SK-N-SH (cell line): ENCODE measurements around the gene MAP2K4. TPM values are rescaled to one million over a fixed set of nuclear protein-coding genes. Genes with fewer than 3 reads are reported as not detected.

Experiments used
- CTCF ChIA-PET: fragments of 300-600, 350-600 bp; formaldehyde crosslinking; extraction: SDS; loops from one replicate; lab custom pipeline; 2021; lab: Yijun Ruan, JAX
- POLR2A ChIA-PET: fragments of 350-600 bp; sonication (Branson Sonifier 250); formaldehyde crosslinking; extraction: SDS; loops from one replicate; lab custom pipeline; 2020; ENCODE audit warnings: antibody characterized with exemption, inconsistent platforms; lab: Yijun Ruan, JAX
- DNase-seq: peaks from one replicate; pipeline ENCODE4 v3.0.0; 2012
- H2AFZ ChIP-seq: fragments of 200-600 bp; sonication (generic); 2 replicates; pipeline ENCODE4 v1.8.1; 2016; ENCODE audit warnings: antibody characterized with exemption, mild to moderate bottlenecking, low read depth
- H3F3A ChIP-seq: fragments of 200-600 bp; sonication (generic); replicated peaks from 2 replicates; pipeline ENCODE3; 2016; ENCODE audit warnings: antibody characterized with exemption, mild to moderate bottlenecking; ENCODE audit not compliant: insufficient read depth
- H3K27ac ChIP-seq, 2 experiments: fragments of 200-500 bp in 1 of 2; fragments of 200-600 bp in 1 of 2; sonication (Bioruptor generic) in 1 of 2; sonication (generic), shearing (Covaris generic) in 1 of 2; 2 replicates each; pipeline versions ENCODE4 v1.5.1 to v1.6.1; 2014 to 2016; ENCODE audit warnings: low read depth in 2 of 2, inconsistent platforms in 1 of 2, low read length in 1 of 2, mild to moderate bottlenecking in 1 of 2, mixed read lengths in 1 of 2
- H3K27me3 ChIP-seq: fragments of 200-600 bp; sonication (generic), shearing (Covaris generic); 2 replicates; pipeline ENCODE4 v1.6.1; 2016; ENCODE audit warnings: mixed run types; ENCODE audit not compliant: insufficient read depth
- H3K36me3 ChIP-seq, 2 experiments: fragments of 200-500 bp in 1 of 2; fragments of 200-600 bp in 1 of 2; sonication (Bioruptor generic) in 1 of 2; sonication (generic) in 1 of 2; replicated peaks in 1 of 2; 2 replicates each; pipeline versions ENCODE3 to v1.5.1; 2014 to 2016; ENCODE audit warnings: low read length in 1 of 2, mild to moderate bottlenecking in 1 of 2; ENCODE audit not compliant: insufficient read depth in 2 of 2, control insufficient read depth in 1 of 2
- H3K4me1 ChIP-seq, 2 experiments: fragments of 200-500 bp in 1 of 2; fragments of 200-600 bp in 1 of 2; sonication (Bioruptor generic) in 1 of 2; sonication (generic), shearing (Covaris generic) in 1 of 2; 2 replicates each; pipeline versions ENCODE4 v1.5.1 to v1.6.1; 2014 to 2016; ENCODE audit warnings: low read depth in 1 of 2, low read length in 1 of 2, mixed run types in 1 of 2; ENCODE audit not compliant: insufficient read depth in 2 of 2, control insufficient read depth in 1 of 2
- H3K4me2 ChIP-seq: fragments of 200-600 bp; sonication (generic), shearing (Covaris generic); 2 replicates; pipeline ENCODE4 v1.6.1; 2017; ENCODE audit warnings: mixed run types
- H3K4me3 ChIP-seq, 2 experiments: fragments of 200-500 bp in 1 of 2; fragments of 200-600 bp in 1 of 2; sonication (Bioruptor generic) in 1 of 2; sonication (generic), shearing (Covaris generic) in 1 of 2; 2 replicates each; pipeline versions ENCODE4 v1.5.1 to v1.8.1; 2014 to 2016; ENCODE audit warnings: low read depth in 2 of 2, inconsistent platforms in 1 of 2, low read length in 1 of 2, mild to moderate bottlenecking in 1 of 2, mixed read lengths in 1 of 2, moderate library complexity in 1 of 2
- H3K79me2 ChIP-seq: fragments of 200-600 bp; sonication (generic); 2 replicates; pipeline ENCODE4 v1.8.1; 2017; ENCODE audit warnings: mild to moderate bottlenecking; ENCODE audit not compliant: insufficient read depth
- H3K9ac ChIP-seq: fragments of 200-600 bp; sonication (generic); 2 replicates; pipeline ENCODE4 v1.6.1; 2017; ENCODE audit warnings: mixed run types
- H3K9me2 ChIP-seq: fragments of 200-600 bp; sonication (generic); 2 replicates; pipeline ENCODE4 v1.6.1; 2017; ENCODE audit warnings: mixed run types
- H3K9me3 ChIP-seq: fragments of 200-600 bp; sonication (generic); 2 replicates; pipeline ENCODE4 v1.6.1; 2017; ENCODE audit warnings: mixed run types, mild to moderate bottlenecking, moderate library complexity
- H4K20me1 ChIP-seq: fragments of 200-600 bp; sonication (generic); 2 replicates; pipeline ENCODE4 v1.6.1; 2017; ENCODE audit warnings: mild to moderate bottlenecking, mixed run types; ENCODE audit not compliant: insufficient read depth
- CTCF ChIP-seq: fragments of 200-600 bp; sonication (generic); IDR thresholded peaks from 2 replicates; pipeline ENCODE4 v1.6.1; 2017; ENCODE audit warnings: antibody characterized with exemption, mild to moderate bottlenecking, moderate library complexity
- ELF1 ChIP-seq: IDR thresholded peaks from 2 replicates; pipeline ENCODE4 v1.4.0; 2012
- EP300 ChIP-seq, 2 experiments: IDR thresholded peaks; 2 replicates each; pipeline versions ENCODE4 v1.4.0 to v1.6.1; 2012; ENCODE audit warnings: borderline replicate concordance in 1 of 2, low read depth in 1 of 2, low read length in 1 of 2
- EZH2phosphoT487 ChIP-seq: fragments of 200-600 bp; sonication (generic); IDR thresholded peaks from 2 replicates; pipeline ENCODE4 v1.6.1; 2017; ENCODE audit warnings: low read depth, mixed run types, mild to moderate bottlenecking, antibody characterized with exemption, moderate library complexity, borderline replicate concordance
- FOXJ3 ChIP-seq: sonication (generic); formaldehyde crosslinking; IDR thresholded peaks from 2 replicates; pipeline ENCODE4 v1.5.1; 2020; ENCODE audit warnings: mild to moderate bottlenecking, missing genetic modification reagents
- GABPA ChIP-seq: IDR thresholded peaks from 2 replicates; pipeline ENCODE4 v1.4.0; 2012; ENCODE audit warnings: low read depth, mild to moderate bottlenecking
- GATA2 ChIP-seq: sonication (generic); formaldehyde crosslinking; IDR thresholded peaks from 2 replicates; pipeline ENCODE4 v1.5.0; 2020; ENCODE audit warnings: mild to moderate bottlenecking, missing genetic modification reagents
- IRF3 ChIP-seq: fragments of 150-350 bp; IDR thresholded peaks from 2 replicates; pipeline ENCODE4 v1.6.1; 2016; ENCODE audit warnings: mild to moderate bottlenecking, low read depth, low read length
- JUND ChIP-seq: IDR thresholded peaks from 2 replicates; pipeline ENCODE4 v1.4.0; 2012
- MEF2A ChIP-seq: IDR thresholded peaks from 2 replicates; pipeline ENCODE4 v1.4.0; 2012; ENCODE audit warnings: low read depth, borderline replicate concordance
- MXI1 ChIP-seq: IDR thresholded peaks from 2 replicates; pipeline ENCODE4 v1.6.1; 2012; ENCODE audit warnings: mild to moderate bottlenecking, low read depth, low read length, improper control_type of control experiment
- NFIC ChIP-seq: IDR thresholded peaks from 2 replicates; pipeline ENCODE4 v1.4.0; 2012; ENCODE audit warnings: borderline replicate concordance
- NRF1 ChIP-seq: IDR thresholded peaks from 2 replicates; pipeline ENCODE4 v1.6.1; 2012; ENCODE audit warnings: low read depth, mild to moderate bottlenecking, low read length
- POLR2AphosphoS5 ChIP-seq: IDR thresholded peaks from 2 replicates; pipeline ENCODE4 v1.6.1; 2012; ENCODE audit warnings: low read depth, low read length
- RAD21 ChIP-seq: IDR thresholded peaks from 2 replicates; pipeline ENCODE4 v1.6.1; 2012; ENCODE audit warnings: mild to moderate bottlenecking, low read length
- RCOR1 ChIP-seq: fragments of 150-350 bp; IDR thresholded peaks from 2 replicates; pipeline ENCODE4 v1.6.1; 2017; ENCODE audit warnings: antibody characterized with exemption, low read length
- REST ChIP-seq: IDR thresholded peaks from 2 replicates; pipeline ENCODE4 v1.6.1; 2012; ENCODE audit warnings: mild to moderate bottlenecking, low read depth, low read length, moderate library complexity
- RFX5 ChIP-seq: IDR thresholded peaks from 2 replicates; pipeline ENCODE4 v1.6.1; 2012; ENCODE audit warnings: mild to moderate bottlenecking, improper control_type of control experiment, low read length
- RXRA ChIP-seq: IDR thresholded peaks from 2 replicates; pipeline ENCODE4 v1.4.0; 2012; ENCODE audit warnings: low read depth, mild to moderate bottlenecking, borderline replicate concordance
- SIN3A ChIP-seq: IDR thresholded peaks from 2 replicates; pipeline ENCODE4 v1.6.1; 2012; ENCODE audit warnings: low read depth, mild to moderate bottlenecking, low read length, moderate library complexity, borderline replicate concordance
- SMC3 ChIP-seq: IDR thresholded peaks from 2 replicates; pipeline ENCODE4 v1.6.1; 2012; ENCODE audit warnings: low read depth, low read length, improper control_type of control experiment
- TAF1 ChIP-seq: IDR thresholded peaks from 2 replicates; pipeline ENCODE4 v1.6.1; 2012; ENCODE audit warnings: low read depth, mild to moderate bottlenecking, low read length, moderate library complexity, borderline replicate concordance
- TCF12 ChIP-seq: IDR thresholded peaks from 2 replicates; pipeline ENCODE4 v1.4.0; 2012
- TEAD4 ChIP-seq: IDR thresholded peaks from 2 replicates; pipeline ENCODE4 v1.4.0; 2012; ENCODE audit warnings: mild to moderate bottlenecking, borderline replicate concordance; ENCODE audit not compliant: insufficient read depth
- YY1 ChIP-seq: IDR thresholded peaks from 2 replicates; pipeline ENCODE4 v1.4.0; 2012; ENCODE audit warnings: low read depth, mild to moderate bottlenecking
- WGBS: methylation state at CpG from one replicate; pipeline ENCODE4 v1.1.6; 2017; ENCODE audit warnings: low lambda C conversion rate; 5-methylcytosine and 5-hydroxymethylcytosine counted together
- polyA plus RNA-seq, 3 experiments: library from polyadenylated mRNA; depleted of rRNA; stranded (reverse); fragments of >200 nt; gene quantifications; 2 replicates each; pipeline ENCODE4 v1.2.3, GENCODE V29; 2012

Gene MAP2K4
- polyA plus RNA-seq (2012; rRNA removed): 10.6 and 14.0 TPM in 2 replicates
- 15.9 and 17.4 TPM in 2 replicates for polyA plus RNA-seq (2012; cell fraction: cytosol; rRNA removed)
- polyA plus RNA-seq (2012; cell fraction: nucleus; rRNA removed): 9.2 and 19.3 TPM in 2 replicates

GRCh38 chr17:12020642-12021622, at the start of gene MAP2K4:
Gene MAP2K4, plus strand, starts transcription at chr17:12020877. Its CDS starts 10 bp downstream, at chr17:12020887.
- Histone ChIP-seq H3F3A (peaks cover 12% of the 10 kb centered on the region), H3K4me3 (peak within 1 kb of the TSS; percentile 70 to 79), H3K79me2 (peaks cover 51% of the 10 kb centered on the region), H3K36me3 (peaks cover 0 to 2% of the 10 kb centered on the region in 2 experiments), H4K20me1 (peaks cover 45% of the 10 kb centered on the region), H3K27ac (peak within 1 kb of the TSS; percentile 49 to 83), H3K9me3 (no peaks in the 10 kb centered on the region), H3K4me1 (peaks cover 14 to 17% of the 10 kb centered on the region in 2 experiments; a peak in 3 of 4 replicates), H3K9ac (peak within 1 kb of the TSS; percentile 93), H3K4me2 (peak within 1 kb of the TSS; percentile 94), H3K27me3 (no peaks in the 10 kb centered on the region), H2AFZ (peak within 1 kb of the TSS; percentile 89; the same call in 1 of the 2 replicates), H3K9me2 (no peaks in the 10 kb centered on the region)
- 0% methylated on average over 10 of the region's 123 CpGs for WGBS
- ChIA-PET POLR2A (interaction anchor here (0.7 to 4.1 kb wide), 4 partner anchors 9 to 30 kb away, joined by 3 to 39 read pairs (median 4); partner anchors contain the start of gene ZNF18), CTCF (interaction anchor here (1.2 to 1.7 kb wide), 2 partner anchors 12 to 25 kb away, joined by 3 read pairs; no protein-coding TSS in a partner anchor)
- DNase-seq: peak; percentile 97
- TF ChIP-seq TCF12 (peak; percentile 28; the same call in 1 of the 2 replicates), CTCF (no peak), POLR2AphosphoS5 (peak; percentile 82), SIN3A (no peak), TAF1 (peak; percentile 90; the same call in 1 of the 2 replicates), IRF3 (no peak), RAD21 (no peak), MXI1 (no peak; the same call in 1 of the 2 replicates), GABPA (no peak), FOXJ3 (CRISPR knock-in tag) (no peak), TEAD4 (no peak), EP300 (IDR thresholded peaks at IDR 0.05; ENCODE audit: borderline replicate concordance in 1 of 2, low read depth in 1 of 2, low read length in 1 of 2) (peak in 1 of 2 experiments; percentile 17; a peak in 1 of 4 replicates), RFX5 (no peak), YY1 (peak; percentile 70; the same call in 1 of the 2 replicates), NFIC (no peak), REST (peak; percentile 6; the same call in 1 of the 2 replicates), JUND (no peak), SMC3 (no peak), ELF1 (no peak), GATA2 (CRISPR knock-in tag) (no peak), RCOR1 (no peak), RXRA (no peak), NRF1 (peak; percentile 48; the same call in 1 of the 2 replicates), MEF2A (no peak), EZH2phosphoT487 (no peak)
